Measurements from ENCODE around the gene NUMA1. TPM values are rescaled to one million over a fixed set of nuclear protein-coding genes. Genes with fewer than 3 reads are reported as not detected.

NUMA1 gene
- total RNA-seq, 4 donors from 2014 or later: 163 to 272 (median 202) TPM

GRCh38 chr11:72100009-72100408, 19.7 kb upstream of the NUMA1 start:
- Histone ChIP-seq H3K27ac (peak overlapping the region; percentile 92 to 97 (median 93)), H3K4me1 (peaks cover 51% of the 10 kb centered on the region in 2 donors), H3K36me3 (peaks cover 0 to 37% of the 10 kb centered on the region in 2 donors), H3K27me3 (no peaks in the 10 kb centered on the region), H3K9me3 (no peaks in the 10 kb centered on the region), H3K4me3 (no peak overlapping the region)
- no peak for TF ChIP-seq CTCF (IDR thresholded peaks at IDR 0.05 in 4 of 5, conservative IDR thresholded peaks at IDR 0.05 in 1 of 5)
- TF ChIP-seq POLR2A (IDR thresholded peaks at IDR 0.05): no peak
- ATAC-seq: no peak
- no peak for DNase-seq
- intact Hi-C loops (cut with DNase I; ENCODE audit: low total_unique reads) (loop anchor here (10.0 kb wide), 2 partner anchors 315 to 335 kb away; partner anchors contain the start of gene CLPB), in situ Hi-C loops (cut with MboI; ENCODE audit: low sequenced_read_pairs in 4 of 4) (loop anchor here in 2 of 4 donors (10.0 kb wide), 1 partner anchor 335 kb away; the partner anchor contains the start of gene CLPB (in 2 of the 2))

GRCh38 chr11:72098741-72099140, 18.4 kb upstream of the NUMA1 start:
- intact Hi-C loops (cut with DNase I; ENCODE audit: low total_unique reads): no loop called here
- TF ChIP-seq POLR2A (IDR thresholded peaks at IDR 0.05) (no peak), CTCF (IDR thresholded peaks at IDR 0.05 in 4 of 5, conservative IDR thresholded peaks at IDR 0.05 in 1 of 5) (no peak)
- H3K27ac ChIP-seq: peak overlapping the region; percentile 76 to 97 (median 93)

GRCh38 chr11:72091292-72091691, 10.9 kb upstream of the NUMA1 start:
- Histone ChIP-seq H3K9me3 (no peaks in the 10 kb centered on the region), H3K27ac (peak overlapping the region in 2 of 4 donors; percentile 12 to 18), H3K4me1 (peaks cover 4 to 10% of the 10 kb centered on the region in 2 donors), H3K36me3 (peaks cover 0 to 13% of the 10 kb centered on the region in 2 donors), H3K27me3 (no peaks in the 10 kb centered on the region), H3K4me3 (no peak overlapping the region)
- TF ChIP-seq POLR2A (IDR thresholded peaks at IDR 0.05): no peak
- TF ChIP-seq CTCF (IDR thresholded peaks at IDR 0.05 in 4 of 5, conservative IDR thresholded peaks at IDR 0.05 in 1 of 5): peak; percentile 84 to 91 (median 88)
- in situ Hi-C loops (cut with MboI; ENCODE audit: low sequenced_read_pairs in 4 of 4): loop anchor here (5.0 to 10.0 kb wide), 3 partner anchors 64 to 69 kb away; no protein-coding TSS in a partner anchor
- intact Hi-C loops (cut with DNase I; ENCODE audit: low total_unique reads): loop anchor here (1.0 kb wide), 2 partner anchors 66 to 114 kb away; no protein-coding TSS in a partner anchor
- DNase-seq (peak; percentile 52 to 67), ATAC-seq (peak; percentile 84 to 93)

More at GRCh38 chr11:72098741-72099140, 18.4 kb upstream of the NUMA1 start:
- peaks cover 48 to 49% of the 10 kb centered on the region in 2 donors for H3K4me1 ChIP-seq
- H3K9me3 ChIP-seq: no peaks in the 10 kb centered on the region
- H3K27me3 ChIP-seq: no peaks in the 10 kb centered on the region
- H3K36me3 ChIP-seq: peaks cover 0 to 40% of the 10 kb centered on the region in 2 donors
- in situ Hi-C loops (cut with MboI; ENCODE audit: low sequenced_read_pairs in 4 of 4): loop anchor here in 1 of 4 donors (10.0 kb wide), 1 partner anchor 74 kb away; no protein-coding TSS in a partner anchor
- H3K4me3 ChIP-seq: no peak overlapping the region
- DNase-seq (peak; percentile 34 to 75), ATAC-seq (peak; percentile 24 to 46)

GRCh38 chr11:72088076-72088808, 7.9 kb upstream of the NUMA1 start:
- no peak for TF ChIP-seq POLR2A (IDR thresholded peaks at IDR 0.05)
- no peak for TF ChIP-seq CTCF (IDR thresholded peaks at IDR 0.05 in 4 of 5, conservative IDR thresholded peaks at IDR 0.05 in 1 of 5)
- in situ Hi-C loops (cut with MboI; ENCODE audit: low sequenced_read_pairs in 4 of 4): no loop called here
- no peak overlapping the region for H3K4me3 ChIP-seq
- no peak for ATAC-seq
- no peaks in the 10 kb centered on the region for H3K9me3 ChIP-seq
- intact Hi-C loops (cut with DNase I; ENCODE audit: low total_unique reads): no loop called here
- H3K36me3 ChIP-seq: no peaks in the 10 kb centered on the region
- H3K27me3 ChIP-seq: no peaks in the 10 kb centered on the region
- H3K4me1 ChIP-seq: peaks cover 4 to 10% of the 10 kb centered on the region in 2 donors
- no peak overlapping the region for H3K27ac ChIP-seq
- DNase-seq: no peak

All from gastrocnemius medialis (tissue), 4 donors.